ENCODE results near the gene RNF125.

Gene RNF125

GRCh38 chr18:32049393-32050171 lies 31.0 kb downstream of the RNF125 start (continued):
- TF ChIP-seq ZNF19 (tag by site-specific recombination; IDR thresholded peaks at IDR 0.05; ENCODE audit: low read depth), result no peak
- TF ChIP-seq ZNF510 (tag by site-specific recombination; IDR thresholded peaks at IDR 0.05; ENCODE audit: insufficient replicate concordance), result peak; percentile 95
- TF ChIP-seq ZNF133 (tag by site-specific recombination; IDR thresholded peaks at IDR 0.05), result no peak
- TF ChIP-seq ZNF157 (tag by site-specific recombination; IDR thresholded peaks at IDR 0.05), result no peak
- TF ChIP-seq MEIS1 (CRISPR knock-in tag; IDR thresholded peaks at IDR 0.05; ENCODE audit: borderline replicate concordance), result no peak
- no peak for TF ChIP-seq ZNF645 (tag by site-specific recombination; IDR thresholded peaks at IDR 0.05)
- TF ChIP-seq ZNF335 (tag by site-specific recombination; conservative IDR thresholded peaks at IDR 0.05), result no peak; the same call in 1 of the 2 replicates
- no peak for TF ChIP-seq ZNF175 (tag by site-specific recombination; IDR thresholded peaks at IDR 0.05)
- no peak for TF ChIP-seq ZNF416 (tag by site-specific recombination; IDR thresholded peaks at IDR 0.05)
- peak; percentile 53; the same call in 1 of the 2 replicates for TF ChIP-seq ZNF639 (tag by site-specific recombination; IDR thresholded peaks at IDR 0.05)
- no peak for TF ChIP-seq GLI4 (tag by site-specific recombination; IDR thresholded peaks at IDR 0.05)
- no peak for TF ChIP-seq ZNF48 (tag by site-specific recombination; IDR thresholded peaks at IDR 0.05)
- TF ChIP-seq ZNF624 (tag by site-specific recombination; IDR thresholded peaks at IDR 0.05), result no peak
- TF ChIP-seq HOXA7 (CRISPR knock-in tag; IDR thresholded peaks at IDR 0.05; ENCODE audit: borderline replicate concordance), result no peak
- peak; percentile 78 for TF ChIP-seq TRIM28 (IDR thresholded peaks at IDR 0.05; ENCODE audit: borderline replicate concordance, low read length)
- TF ChIP-seq ZFP3 (tag by site-specific recombination; IDR thresholded peaks at IDR 0.05; ENCODE audit: low read depth), result no peak
- TF ChIP-seq HOXC10 (CRISPR knock-in tag; IDR thresholded peaks at IDR 0.05), result no peak
- TF ChIP-seq PATZ1 (tag by site-specific recombination; IDR thresholded peaks at IDR 0.05), result no peak
- TF ChIP-seq ZNF146 (tag by site-specific recombination; IDR thresholded peaks at IDR 0.05), result no peak
- TF ChIP-seq GLIS1 (tag by site-specific recombination; IDR thresholded peaks at IDR 0.05), result no peak
- no peak for TF ChIP-seq ELK4 (IDR thresholded peaks at IDR 0.05; ENCODE audit: borderline replicate concordance, low read depth, low read length)
- no peak for TF ChIP-seq KLF7 (tag by site-specific recombination; IDR thresholded peaks at IDR 0.05; ENCODE audit: borderline replicate concordance)
- peak; percentile 74 for TF ChIP-seq ZNF692 (tag by site-specific recombination; IDR thresholded peaks at IDR 0.05)
- TF ChIP-seq ZNF626 (tag by site-specific recombination; IDR thresholded peaks at IDR 0.05), result no peak
- TF ChIP-seq ZNF211 (tag by site-specific recombination; IDR thresholded peaks at IDR 0.05; ENCODE audit: low read depth), result no peak
- no peak for TF ChIP-seq YY1 (tag by site-specific recombination; IDR thresholded peaks at IDR 0.05)
- no peak for TF ChIP-seq ZNF23 (tag by site-specific recombination; IDR thresholded peaks at IDR 0.05; ENCODE audit: borderline replicate concordance)
- TF ChIP-seq ZNF274 (IDR thresholded peaks at IDR 0.05; ENCODE audit: low read length), result no peak
- no peak for TF ChIP-seq ZNF274 (tag by site-specific recombination; IDR thresholded peaks at IDR 0.05; ENCODE audit: borderline replicate concordance)
- TF ChIP-seq ZNF24 (tag by site-specific recombination; IDR thresholded peaks at IDR 0.05), result no peak
- TF ChIP-seq ZNF132 (tag by site-specific recombination; IDR thresholded peaks at IDR 0.05; ENCODE audit: borderline replicate concordance), result no peak
- no peak for TF ChIP-seq ZNF514 (tag by site-specific recombination; IDR thresholded peaks at IDR 0.05)
- no peak for TF ChIP-seq ZNF423 (tag by site-specific recombination; IDR thresholded peaks at IDR 0.05)
- TF ChIP-seq SCRT1 (tag by site-specific recombination; IDR thresholded peaks at IDR 0.05; ENCODE audit: borderline replicate concordance), result peak; percentile 36; the same call in 1 of the 2 replicates
- no peak for TF ChIP-seq ZNF585B (tag by site-specific recombination; IDR thresholded peaks at IDR 0.05)

Measured in HEK293 (cell line).